ENCODE measurements around the gene H2BW1. TPM values are rescaled to one million over a fixed set of nuclear protein-coding genes. Genes with fewer than 3 reads are reported as not detected.
"Not testable (repeated sequence)": the region's sequence is repeated elsewhere in the genome, so short reads cannot be mapped to it uniquely, and the experiment has no call there.

The H2BW1 gene, protein sequence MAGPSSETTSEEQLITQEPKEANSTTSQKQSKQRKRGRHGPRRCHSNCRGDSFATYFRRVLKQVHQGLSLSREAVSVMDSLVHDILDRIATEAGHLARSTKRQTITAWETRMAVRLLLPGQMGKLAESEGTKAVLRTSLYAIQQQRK
- not detected in 2 replicates for total RNA-seq (2014; rRNA removed; shearing (Covaris generic); ENCODE audit: low replicate concordance)

DNA sequence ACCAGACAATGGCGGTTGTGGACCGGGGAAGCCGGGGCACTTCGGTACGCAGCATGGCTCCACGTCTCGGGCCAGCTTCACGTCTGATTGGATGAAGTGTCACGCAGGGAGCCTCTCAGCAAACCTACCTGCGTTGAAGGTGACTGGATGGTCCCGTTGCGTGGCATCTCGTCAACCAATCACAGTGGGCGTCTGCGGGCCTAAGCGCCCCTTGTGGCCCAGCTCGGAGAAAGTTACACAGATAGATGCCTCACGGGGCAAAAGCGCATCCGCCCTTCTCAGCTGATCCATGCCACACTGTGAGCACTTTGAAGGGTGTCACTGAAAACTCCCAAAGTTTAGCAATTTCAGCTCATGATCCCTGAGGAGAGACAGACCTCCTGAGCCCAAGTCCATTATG, at the start of gene H2BW1:
Gene H2BW1, minus strand, starts transcription at position 103 of the 400 bp plus-strand sequence. CDS start 132 bp downstream, outside the sequence.
- Histone ChIP-seq H3K4me3 (ENCODE audit: low read length) (no peak within 1 kb of the TSS), H3K36me3 (ENCODE audit: insufficient read depth, low read length) (no peaks in the 10 kb centered on the region), H3K27ac (ENCODE audit: low read length) (no peak within 1 kb of the TSS), H3K4me2 (ENCODE audit: low read depth, low read length, poor library complexity, severe bottlenecking) (no peak within 1 kb of the TSS), H3K9ac (ENCODE audit: low read length) (no peak within 1 kb of the TSS), H4K20me1 (ENCODE audit: insufficient read depth, low read depth, low read length) (no peaks in the 10 kb centered on the region), H2AFZ (ENCODE audit: low read length) (no peak within 1 kb of the TSS), H3K9me2 (replicated peaks; ENCODE audit: insufficient read depth, low read length) (no peaks in the 10 kb centered on the region), H3K9me3 (ENCODE audit: low read length) (no peaks in the 10 kb centered on the region), H3K4me1 (ENCODE audit: low read length) (no peaks in the 10 kb centered on the region), H3K27me3 (ENCODE audit: low read length) (no peaks in the 10 kb centered on the region), H3K79me2 (ENCODE audit: low read length) (no peaks in the 10 kb centered on the region)
- no peak for DNase-seq

GRCh38 chrX:104062636-104063035, 49.1 kb upstream of the H2BW1 start:
- H3K9ac ChIP-seq (ENCODE audit: low read length); H2AFZ ChIP-seq (ENCODE audit: low read length): not testable (repeated sequence)

GRCh38 chrX:104054956-104055355, 41.4 kb upstream of the H2BW1 start:
- H3K9ac ChIP-seq (ENCODE audit: low read length); H3K4me3 ChIP-seq (ENCODE audit: low read length); H3K4me2 ChIP-seq (ENCODE audit: low read depth, low read length, poor library complexity, severe bottlenecking); H3K79me2 ChIP-seq (ENCODE audit: low read length); H3K36me3 ChIP-seq (ENCODE audit: insufficient read depth, low read length); H3K9me3 ChIP-seq (ENCODE audit: low read length); H3K27me3 ChIP-seq (ENCODE audit: low read length); H3K9me2 ChIP-seq (replicated peaks; ENCODE audit: insufficient read depth, low read length); H4K20me1 ChIP-seq (ENCODE audit: insufficient read depth, low read depth, low read length); DNase-seq; H3K27ac ChIP-seq (ENCODE audit: low read length); H3K4me1 ChIP-seq (ENCODE audit: low read length); H2AFZ ChIP-seq (ENCODE audit: low read length): not testable (repeated sequence)

More at GRCh38 chrX:104062636-104063035, 49.1 kb upstream of the H2BW1 start:
- DNase-seq; H3K9me3 ChIP-seq (ENCODE audit: low read length); H3K4me2 ChIP-seq (ENCODE audit: low read depth, low read length, poor library complexity, severe bottlenecking); H3K4me1 ChIP-seq (ENCODE audit: low read length); H3K9me2 ChIP-seq (replicated peaks; ENCODE audit: insufficient read depth, low read length); H4K20me1 ChIP-seq (ENCODE audit: insufficient read depth, low read depth, low read length); H3K4me3 ChIP-seq (ENCODE audit: low read length); H3K27ac ChIP-seq (ENCODE audit: low read length); H3K79me2 ChIP-seq (ENCODE audit: low read length); H3K36me3 ChIP-seq (ENCODE audit: insufficient read depth, low read length); H3K27me3 ChIP-seq (ENCODE audit: low read length): not testable (repeated sequence)

DNA sequence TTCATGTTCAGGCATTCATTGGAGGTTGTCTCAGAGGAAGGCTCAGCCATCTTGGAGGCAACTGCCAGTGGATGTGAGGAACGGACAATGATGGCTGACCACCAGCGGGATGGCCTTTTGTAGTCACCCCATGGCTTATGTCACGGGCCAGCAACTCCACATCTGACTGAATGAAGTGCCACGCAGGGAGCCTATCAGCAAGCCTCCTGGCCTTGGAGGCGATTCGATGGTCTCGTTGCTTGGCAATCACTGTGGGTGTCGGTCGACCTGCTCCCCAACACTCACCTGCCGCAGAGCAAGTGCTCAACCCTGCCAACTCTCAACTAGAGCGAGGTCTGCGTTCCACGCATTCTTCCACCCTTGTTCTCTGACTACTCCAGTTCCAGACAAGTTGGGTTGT, 33.7 kb upstream of the H2BW1 start:
- Histone ChIP-seq H3K9me3 (ENCODE audit: low read length) (no peaks in the 10 kb centered on the region), H3K79me2 (ENCODE audit: low read length) (no peaks in the 10 kb centered on the region), H3K9ac (ENCODE audit: low read length) (no peak overlapping the region), H3K9me2 (replicated peaks; ENCODE audit: insufficient read depth, low read length) (no peaks in the 10 kb centered on the region), H3K4me1 (ENCODE audit: low read length) (no peaks in the 10 kb centered on the region), H2AFZ (ENCODE audit: low read length) (no peak overlapping the region), H4K20me1 (ENCODE audit: insufficient read depth, low read depth, low read length) (no peaks in the 10 kb centered on the region), H3K4me2 (ENCODE audit: low read depth, low read length, poor library complexity, severe bottlenecking) (no peak overlapping the region), H3K4me3 (ENCODE audit: low read length) (no peak overlapping the region), H3K27me3 (ENCODE audit: low read length) (no peaks in the 10 kb centered on the region), H3K36me3 (ENCODE audit: insufficient read depth, low read length) (no peaks in the 10 kb centered on the region), H3K27ac (ENCODE audit: low read length) (no peak overlapping the region)
- no peak for DNase-seq

DNA sequence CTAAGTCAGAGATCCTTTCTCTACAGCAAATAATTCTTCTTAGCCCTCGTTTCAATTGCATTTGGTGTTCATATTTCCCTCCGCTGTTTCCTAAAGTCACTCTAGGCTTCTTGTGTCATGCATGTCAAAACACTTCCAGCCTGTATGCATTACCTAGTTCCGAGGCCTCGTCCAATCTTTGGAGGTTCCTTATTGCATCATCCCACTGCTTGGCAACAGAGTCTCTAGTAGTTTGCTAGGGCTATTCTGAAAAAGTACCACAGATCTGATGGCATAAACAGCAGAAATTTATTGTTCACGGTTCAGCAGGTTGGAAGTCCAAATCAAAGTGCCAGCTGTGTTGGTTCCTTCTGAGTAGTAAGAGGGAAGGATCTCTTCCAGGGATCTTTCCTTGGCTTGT, 32.1 kb upstream of the H2BW1 start:
- H3K36me3 ChIP-seq (ENCODE audit: insufficient read depth, low read length): no peaks in the 10 kb centered on the region
- H3K27ac ChIP-seq (ENCODE audit: low read length): no peak overlapping the region
- H3K9ac ChIP-seq (ENCODE audit: low read length): no peak overlapping the region
- no peaks in the 10 kb centered on the region for H3K4me1 ChIP-seq (ENCODE audit: low read length)
- H4K20me1 ChIP-seq (ENCODE audit: insufficient read depth, low read depth, low read length): no peaks in the 10 kb centered on the region
- H3K4me2 ChIP-seq (ENCODE audit: low read depth, low read length, poor library complexity, severe bottlenecking): no peak overlapping the region
- no peaks in the 10 kb centered on the region for H3K27me3 ChIP-seq (ENCODE audit: low read length)
- H3K4me3 ChIP-seq (ENCODE audit: low read length): no peak overlapping the region
- no peaks in the 10 kb centered on the region for H3K79me2 ChIP-seq (ENCODE audit: low read length)
- no peaks in the 10 kb centered on the region for H3K9me3 ChIP-seq (ENCODE audit: low read length)
- H3K9me2 ChIP-seq (replicated peaks; ENCODE audit: insufficient read depth, low read length): no peaks in the 10 kb centered on the region
- no peak overlapping the region for H2AFZ ChIP-seq (ENCODE audit: low read length)
- no peak for DNase-seq

- no peaks in the 10 kb centered on the region for H3K36me3 ChIP-seq (ENCODE audit: insufficient read depth, low read length)
- no peak overlapping the region for H3K4me3 ChIP-seq (ENCODE audit: low read length)
- no peak overlapping the region for H3K27ac ChIP-seq (ENCODE audit: low read length)
- no peaks in the 10 kb centered on the region for H3K79me2 ChIP-seq (ENCODE audit: low read length)
- no peak overlapping the region for H2AFZ ChIP-seq (ENCODE audit: low read length)
- H3K4me2 ChIP-seq (ENCODE audit: low read depth, low read length, poor library complexity, severe bottlenecking): no peak overlapping the region
- DNase-seq: no peak
- H3K9ac ChIP-seq (ENCODE audit: low read length): no peak overlapping the region
- H3K9me2 ChIP-seq (replicated peaks; ENCODE audit: insufficient read depth, low read length): no peaks in the 10 kb centered on the region
- H3K4me1 ChIP-seq (ENCODE audit: low read length): no peaks in the 10 kb centered on the region
- H3K27me3 ChIP-seq (ENCODE audit: low read length): no peaks in the 10 kb centered on the region
- no peaks in the 10 kb centered on the region for H3K9me3 ChIP-seq (ENCODE audit: low read length)
- H4K20me1 ChIP-seq (ENCODE audit: insufficient read depth, low read depth, low read length): no peaks in the 10 kb centered on the region
Measured at GRCh38 chrX:104041003-104041402, 27.5 kb upstream of the H2BW1 start.

GRCh38 chrX:104039689-104040505, 26.4 kb upstream of the H2BW1 start, which contains the start of gene H2BW2:
Gene H2BW2, plus strand, starts transcription at chrX:104039956. Its CDS starts 39 bp downstream, at chrX:104039995.
- H3K9ac ChIP-seq (ENCODE audit: low read length): no peak within 1 kb of the TSS
- H3K4me1 ChIP-seq (ENCODE audit: low read length): no peaks in the 10 kb centered on the region
- H3K4me2 ChIP-seq (ENCODE audit: low read depth, low read length, poor library complexity, severe bottlenecking): no peak within 1 kb of the TSS
- H3K4me3 ChIP-seq (ENCODE audit: low read length): no peak within 1 kb of the TSS
- no peaks in the 10 kb centered on the region for H3K9me2 ChIP-seq (replicated peaks; ENCODE audit: insufficient read depth, low read length)
- no peaks in the 10 kb centered on the region for H3K27me3 ChIP-seq (ENCODE audit: low read length)
- no peak for DNase-seq
- no peak within 1 kb of the TSS for H2AFZ ChIP-seq (ENCODE audit: low read length)
- no peaks in the 10 kb centered on the region for H4K20me1 ChIP-seq (ENCODE audit: insufficient read depth, low read depth, low read length)
- H3K36me3 ChIP-seq (ENCODE audit: insufficient read depth, low read length): no peaks in the 10 kb centered on the region
- no peaks in the 10 kb centered on the region for H3K9me3 ChIP-seq (ENCODE audit: low read length)
- H3K27ac ChIP-seq (ENCODE audit: low read length): no peak within 1 kb of the TSS
- H3K79me2 ChIP-seq (ENCODE audit: low read length): no peaks in the 10 kb centered on the region

DNA sequence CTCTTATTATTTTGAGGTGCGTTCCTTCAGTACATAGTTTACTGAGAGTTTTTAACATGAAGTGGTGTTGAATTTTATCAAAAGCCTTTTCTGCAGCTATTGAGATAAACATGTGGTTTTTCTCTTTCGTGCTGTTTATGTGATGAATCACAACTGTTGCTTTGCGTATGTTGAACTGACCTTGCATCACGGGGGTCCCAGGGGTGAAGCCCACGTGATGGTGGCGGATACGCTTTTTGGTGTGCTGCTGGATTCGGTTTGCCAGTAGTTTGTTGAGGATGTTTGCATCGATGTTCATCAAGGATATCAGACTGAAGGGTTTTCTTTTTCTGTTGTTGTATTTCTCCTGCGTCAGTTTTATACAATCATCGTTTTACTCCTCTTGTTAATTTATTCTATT, 4.6 kb upstream of the H2BW1 start:
- Histone ChIP-seq H3K27me3 (ENCODE audit: low read length) (no peaks in the 10 kb centered on the region), H3K9me3 (ENCODE audit: low read length) (no peaks in the 10 kb centered on the region), H3K4me2 (ENCODE audit: low read depth, low read length, poor library complexity, severe bottlenecking) (no peak overlapping the region), H3K4me1 (ENCODE audit: low read length) (no peaks in the 10 kb centered on the region), H3K27ac (ENCODE audit: low read length) (no peak overlapping the region), H3K79me2 (ENCODE audit: low read length) (no peaks in the 10 kb centered on the region), H3K9ac (ENCODE audit: low read length) (no peak overlapping the region), H4K20me1 (ENCODE audit: insufficient read depth, low read depth, low read length) (no peaks in the 10 kb centered on the region), H3K9me2 (replicated peaks; ENCODE audit: insufficient read depth, low read length) (no peaks in the 10 kb centered on the region), H2AFZ (ENCODE audit: low read length) (no peak overlapping the region), H3K4me3 (ENCODE audit: low read length) (no peak overlapping the region), H3K36me3 (ENCODE audit: insufficient read depth, low read length) (no peaks in the 10 kb centered on the region)
- DNase-seq: no peak

All from Karpas-422 (cell line).